K562 (cell line): ENCODE results near the gene LRP1-AS. TPM values are rescaled to one million over a fixed set of nuclear protein-coding genes. Genes with fewer than 3 reads are reported as not detected.

Source experiments
- ATAC-seq: fragments of 200-7000 bp; cut with Tn5 transposase; 3 replicates; pipeline ENCODE4 v1.9.1; 2020; ENCODE audit warnings: moderate library complexity
- BruUV-seq: library from RNA; stranded (reverse); fragments of 400-500 nt; replicated peaks from 2 replicates; lab custom pipeline; 2021; lab: Mats Ljungman, UMichigan
- CTCF ChIA-PET: fragments of 300-600 bp; formaldehyde crosslinking; extraction: SDS; loops from one replicate; lab custom pipeline; 2021; ENCODE audit warnings: low intra/inter-chr PET ratio; lab: Yijun Ruan, JAX
- POLR2A ChIA-PET: fragments of 300-600, 350-650 bp; sonication (Branson Sonifier 250); formaldehyde crosslinking; extraction: SDS; loops from one replicate; lab custom pipeline; 2021; ENCODE audit warnings: antibody characterized with exemption, inconsistent platforms; lab: Yijun Ruan, JAX
- DNase-seq, 4 experiments: peaks; one replicate each; pipeline versions ENCODE4 v3.0.0 to v3.0.0-alpha.2; 2011 to 2018; ENCODE audit warnings: low spot score in 3 of 4, mixed read lengths in 3 of 4; ENCODE audit errors: extremely low read depth in 1 of 4
- FAIRE-seq: peaks from 2 replicates; lab custom pipeline; 2011; peaks lifted over from hg19 to GRCh38; lab: Jason Lieb, UNC
- H2AFZ ChIP-seq: 2 replicates; pipeline ENCODE4 v1.6.0; 2011; ENCODE audit warnings: low read depth, low read length, control low read depth, inconsistent platforms
- H3K27ac ChIP-seq: fragments of 200-600 bp; 3 replicates; pipeline ENCODE4 v1.8.0; 2011; ENCODE audit warnings: low read depth, mild to moderate bottlenecking, control low read depth, inconsistent platforms, low read length, moderate library complexity, mixed read lengths; ENCODE audit errors: extremely low read depth
- H3K27me3 ChIP-seq, 2 experiments: fragments of 300-600 bp in 1 of 2; 2 replicates in 1 of 2; 3 replicates in 1 of 2; pipeline versions ENCODE4 v1.6.0 to v1.8.0; 2011; ENCODE audit warnings: inconsistent platforms in 2 of 2, low read length in 2 of 2, mild to moderate bottlenecking in 1 of 2, mixed read lengths in 1 of 2, moderate library complexity in 1 of 2; ENCODE audit not compliant: control insufficient read depth in 2 of 2, insufficient read depth in 2 of 2
- H3K36me3 ChIP-seq: fragments of 300-600 bp; 3 replicates; pipeline ENCODE4 v1.8.0; 2011; ENCODE audit warnings: mild to moderate bottlenecking, low read length, inconsistent platforms; ENCODE audit not compliant: control insufficient read depth, insufficient read depth
- H3K4me1 ChIP-seq, 2 experiments: fragments of 200-600 bp in 1 of 2; replicated peaks in 1 of 2; 2 replicates in 1 of 2; 3 replicates in 1 of 2; pipeline versions ENCODE4 v1.5.1 to v1.8.0; 2011; ENCODE audit warnings: inconsistent platforms in 2 of 2, low read length in 2 of 2, mild to moderate bottlenecking in 1 of 2, mixed read lengths in 1 of 2, moderate library complexity in 1 of 2; ENCODE audit not compliant: control insufficient read depth in 2 of 2, insufficient read depth in 2 of 2
- H3K4me2 ChIP-seq: 2 replicates; pipeline ENCODE4 v1.6.1; 2011; ENCODE audit warnings: low read length, control low read depth, inconsistent platforms, mixed read lengths; ENCODE audit not compliant: insufficient read depth
- H3K4me3 ChIP-seq: fragments of 200-600 bp; sonication (generic), shearing (Covaris generic); 2 replicates; pipeline ENCODE4 v1.5.1; 2016; ENCODE audit warnings: control low read depth, inconsistent platforms
- H3K79me2 ChIP-seq: fragments of 200-600 bp; 3 replicates; pipeline ENCODE4 v1.8.0; 2011; ENCODE audit warnings: low read length, inconsistent platforms; ENCODE audit not compliant: control insufficient read depth, insufficient read depth
- H3K9ac ChIP-seq, 2 experiments: 2 replicates each; pipeline versions ENCODE4 v1.6.0 to v1.6.1; 2011; ENCODE audit warnings: low read depth in 2 of 2, low read length in 2 of 2, control low read depth in 1 of 2, inconsistent platforms in 1 of 2, mild to moderate bottlenecking in 1 of 2, mixed read lengths in 1 of 2; ENCODE audit not compliant: insufficient read depth in 1 of 2
- H3K9me1 ChIP-seq: one replicate; pipeline ENCODE4 v1.6.0; 2011; ENCODE audit warnings: inconsistent platforms, mild to moderate bottlenecking, low read length, moderate library complexity; ENCODE audit not compliant: control insufficient read depth, insufficient read depth
- H3K9me3 ChIP-seq: replicated peaks from 2 replicates; pipeline ENCODE4 v1.5.1; 2011; ENCODE audit warnings: low read depth, low read length, inconsistent platforms; ENCODE audit not compliant: control insufficient read depth, insufficient read depth
- H4K20me1 ChIP-seq: replicated peaks from 2 replicates; pipeline ENCODE4 v1.6.1; 2011; ENCODE audit warnings: low read length, inconsistent platforms, mixed read lengths; ENCODE audit not compliant: control insufficient read depth, insufficient read depth
- HDAC3 ChIP-seq: fragments of 450-650 bp; IDR thresholded peaks from 2 replicates; pipeline ENCODE4 v1.6.1; 2018; ENCODE audit warnings: borderline replicate concordance, mild to moderate bottlenecking, moderate library complexity; ENCODE audit not compliant: partially characterized antibody
- MCM7 ChIP-seq, 2 experiments: fragments of 450-650 bp; IDR thresholded peaks; 2 replicates each; pipeline ENCODE4 v1.6.1; 2016 to 2018
- NONO ChIP-seq, 2 experiments: fragments of 200-400 bp in 1 of 2; fragments of 450-650 bp in 1 of 2; formaldehyde crosslinking in 1 of 2; IDR thresholded peaks; 2 replicates each; pipeline ENCODE4 v1.6.1; 2017; ENCODE audit warnings: low read depth in 2 of 2, mild to moderate bottlenecking in 2 of 2, moderate library complexity in 2 of 2, low read length in 1 of 2
- RBBP5 ChIP-seq: fragments of 200-600 bp; sonication (generic); IDR thresholded peaks from 2 replicates; pipeline ENCODE4 v1.6.1; 2012; ENCODE audit warnings: borderline replicate concordance, mild to moderate bottlenecking, low read length, control low read depth, inconsistent platforms; ENCODE audit not compliant: insufficient read depth, poor library complexity, severe bottlenecking
- SAP30 ChIP-seq: fragments of 200-600 bp; sonication (generic); IDR thresholded peaks from 2 replicates; pipeline ENCODE4 v1.6.1; 2012; ENCODE audit warnings: borderline replicate concordance, low read depth, mild to moderate bottlenecking, moderate library complexity, low read length, control low read depth, inconsistent platforms; ENCODE audit not compliant: insufficient read depth, poor library complexity, severe bottlenecking
- SMARCE1 ChIP-seq: fragments of 450-650 bp; IDR thresholded peaks from 2 replicates; pipeline ENCODE4 v1.7.1; 2016; ENCODE audit warnings: mild to moderate bottlenecking
- ZBTB8A ChIP-seq: fragments of 450-650 bp; IDR thresholded peaks from 2 replicates; pipeline ENCODE4 v1.6.1; 2018; ENCODE audit warnings: mild to moderate bottlenecking, moderate library complexity; ENCODE audit not compliant: partially characterized antibody
- ZC3H8 ChIP-seq: fragments of 450-650 bp; IDR thresholded peaks from 2 replicates; pipeline ENCODE4 v1.6.1; 2017
- ZEB2 ChIP-seq: fragments of 450-650 bp; IDR thresholded peaks from 2 replicates; pipeline ENCODE4 v1.6.1; 2016
- WGBS: fragments of 100-300 bp; shearing (Covaris generic); methylation state at CpG from one replicate; pipeline ENCODE4 v1.1.6; 2016; ENCODE audit warnings: low coverage, mixed read lengths; ENCODE audit not compliant: insufficient coverage; ENCODE audit errors: missing lambda C conversion rate; 5-methylcytosine and 5-hydroxymethylcytosine counted together
- in situ Hi-C: fragments of 300-500 bp; cut with MboI; formaldehyde crosslinking; loops from 4 replicates; pipeline ENCODE4 v1.15.0; 2018; ENCODE audit warnings: inconsistent platforms, mixed read lengths
- intact Hi-C: fragments of 100-400 bp; cut with micrococcal nuclease; formaldehyde crosslinking; loops from 2 replicates; pipeline ENCODE4 v1.14.2; 2022
- polyA plus RNA-seq, 8 experiments: library from polyadenylated mRNA; depleted of rRNA in 4 of 8; stranded (reverse) in 5 of 8; unstranded in 3 of 8; fragments of >200 nt; fragmentation: Nextera tagmentation in 2 of 8; fragmentation: Illumina TruSeq in 1 of 8; extraction: Ambion mirVana in 2 of 8; extraction: Trizol in 1 of 8; gene quantifications; 2 replicates each; pipeline versions ENCODE4 v1.2.1 to v1.2.3, GENCODE V29; 2011 to 2014; ENCODE audit warnings: inconsistent platforms in 1 of 8, missing spikeins in 1 of 8
- total RNA-seq, 7 experiments: library from RNA; depleted of rRNA in 6 of 7; stranded (reverse); fragments of >200 nt in 6 of 7; fragmentation: Illumina TruSeq in 2 of 7; extraction: Trizol in 2 of 7; gene quantifications; 2 replicates each; pipeline versions ENCODE4 v1.2.1 to v1.2.3, GENCODE V29; 2011 to 2021; ENCODE audit warnings: low replicate concordance in 1 of 7
- TF ChIP-seq, protein P1 (sequence below): IDR thresholded peaks from 3 replicates; pipeline ENCODE4 v1.6.1; 2011; ENCODE audit warnings: borderline replicate concordance, mild to moderate bottlenecking; ENCODE audit not compliant: insufficient read length, insufficient read depth
- TF ChIP-seq, protein P2 (sequence below): sonication (generic); formaldehyde crosslinking; IDR thresholded peaks from 2 replicates; pipeline ENCODE4 v1.8.1; 2023; ENCODE audit warnings: mild to moderate bottlenecking, missing genetic modification reagents

LRP1-AS gene
- total and polyA plus RNA-seq, 9 of the 15 experiments (the other 6 are each of a cell fraction or from before 2014, with no cell fraction given) = not detected

DNA sequence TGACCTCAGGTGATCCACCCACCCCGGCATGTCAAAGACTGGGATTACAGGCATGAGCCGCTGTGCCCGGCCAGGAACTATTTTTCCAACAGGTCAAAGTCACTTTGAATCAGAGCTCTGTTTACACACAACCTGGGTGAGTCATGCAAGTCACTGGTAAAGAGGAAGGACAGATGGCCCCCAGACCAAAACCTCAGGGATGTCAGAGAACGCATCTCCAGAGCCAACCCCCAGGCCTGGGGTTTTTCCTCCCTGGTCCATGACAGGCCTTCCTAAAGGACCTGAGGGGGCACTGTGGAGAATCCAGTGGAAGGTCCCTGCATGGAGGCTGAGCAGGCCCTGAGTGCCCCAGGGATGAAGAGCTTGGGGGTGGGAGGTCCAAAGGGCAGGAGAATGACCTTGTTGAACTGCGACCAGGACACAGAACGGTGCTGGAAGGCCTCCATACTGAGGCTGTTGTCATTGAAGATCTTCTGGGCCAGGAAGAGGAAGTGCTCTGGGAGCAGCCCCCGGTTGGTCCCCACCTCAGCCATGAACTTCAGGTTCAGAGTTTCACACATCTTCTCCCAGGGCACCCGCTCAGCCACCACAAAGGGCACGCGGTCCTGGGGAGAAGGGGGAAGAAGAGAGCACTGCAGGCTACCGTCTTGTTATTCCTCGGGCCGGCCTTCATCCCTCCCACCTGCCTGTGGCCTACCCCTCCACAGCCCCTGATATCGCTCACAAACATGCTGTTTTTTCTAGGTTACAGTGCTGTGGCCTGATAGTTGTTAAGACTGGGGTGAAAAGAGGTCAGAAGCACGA lies 45.3 kb downstream of the LRP1-AS start:
- H3K27ac ChIP-seq = peak overlapping the region; percentile 76
- peak overlapping the region; percentile 37 to 86 for H3K9ac ChIP-seq
- peak overlapping the region; percentile 73 for H3K4me2 ChIP-seq
- ATAC-seq (peak; percentile 83), FAIRE-seq (peak; percentile 96), DNase-seq (peak; percentile 64 to 84 (median 74))
- no peaks in the 10 kb centered on the region for H3K9me1 ChIP-seq
- H3K4me3 ChIP-seq = no peak overlapping the region
- POLR2A ChIA-PET = interaction anchor here (0.6 to 1.9 kb wide), 6 partner anchors 9 to 155 kb away, joined by 3 to 7 read pairs (median 4); partner anchors contain the start of genes NEMP1 and STAT6
- in situ Hi-C loops = no loop called here
- no peaks in the 10 kb centered on the region for H3K27me3 ChIP-seq
- intact Hi-C loops = no loop called here
- CTCF ChIA-PET = no interaction called here
- no TSS peak for BruUV-seq
- WGBS = 20% methylated on average over 15 of the region's 15 CpGs
- peak overlapping the region; percentile 80 for H2AFZ ChIP-seq
- H3K79me2 ChIP-seq = no peaks in the 10 kb centered on the region
- H3K4me1 ChIP-seq = peaks cover 32 to 65% of the 10 kb centered on the region in 2 experiments
- H3K9me3 ChIP-seq = no peaks in the 10 kb centered on the region
- no peaks in the 10 kb centered on the region for H4K20me1 ChIP-seq
- peaks cover 56% of the 10 kb centered on the region for H3K36me3 ChIP-seq
- TF ChIP-seq ZBTB8A (no peak), SMARCE1 (peak; percentile 67; the same call in 1 of the 2 replicates), HDAC3 (no peak), MCM7 (IDR thresholded peaks at IDR 0.05) (no peak), NONO (IDR thresholded peaks at IDR 0.05; ENCODE audit: low read depth in 2 of 2, low read length in 1 of 2) (no peak), RBBP5 (peak; percentile 67), ZC3H8 (no peak), ZEB2 (0 out of 2 replicates have a peak, but pooled peaks have one; percentile 29), SAP30 (no peak)
- TF ChIP-seq, protein P1, sequence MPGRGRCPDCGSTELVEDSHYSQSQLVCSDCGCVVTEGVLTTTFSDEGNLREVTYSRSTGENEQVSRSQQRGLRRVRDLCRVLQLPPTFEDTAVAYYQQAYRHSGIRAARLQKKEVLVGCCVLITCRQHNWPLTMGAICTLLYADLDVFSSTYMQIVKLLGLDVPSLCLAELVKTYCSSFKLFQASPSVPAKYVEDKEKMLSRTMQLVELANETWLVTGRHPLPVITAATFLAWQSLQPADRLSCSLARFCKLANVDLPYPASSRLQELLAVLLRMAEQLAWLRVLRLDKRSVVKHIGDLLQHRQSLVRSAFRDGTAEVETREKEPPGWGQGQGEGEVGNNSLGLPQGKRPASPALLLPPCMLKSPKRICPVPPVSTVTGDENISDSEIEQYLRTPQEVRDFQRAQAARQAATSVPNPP = no peak
- TF ChIP-seq, protein P2, sequence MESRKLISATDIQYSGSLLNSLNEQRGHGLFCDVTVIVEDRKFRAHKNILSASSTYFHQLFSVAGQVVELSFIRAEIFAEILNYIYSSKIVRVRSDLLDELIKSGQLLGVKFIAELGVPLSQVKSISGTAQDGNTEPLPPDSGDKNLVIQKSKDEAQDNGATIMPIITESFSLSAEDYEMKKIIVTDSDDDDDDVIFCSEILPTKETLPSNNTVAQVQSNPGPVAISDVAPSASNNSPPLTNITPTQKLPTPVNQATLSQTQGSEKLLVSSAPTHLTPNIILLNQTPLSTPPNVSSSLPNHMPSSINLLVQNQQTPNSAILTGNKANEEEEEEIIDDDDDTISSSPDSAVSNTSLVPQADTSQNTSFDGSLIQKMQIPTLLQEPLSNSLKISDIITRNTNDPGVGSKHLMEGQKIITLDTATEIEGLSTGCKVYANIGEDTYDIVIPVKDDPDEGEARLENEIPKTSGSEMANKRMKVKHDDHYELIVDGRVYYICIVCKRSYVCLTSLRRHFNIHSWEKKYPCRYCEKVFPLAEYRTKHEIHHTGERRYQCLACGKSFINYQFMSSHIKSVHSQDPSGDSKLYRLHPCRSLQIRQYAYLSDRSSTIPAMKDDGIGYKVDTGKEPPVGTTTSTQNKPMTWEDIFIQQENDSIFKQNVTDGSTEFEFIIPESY (CRISPR knock-in tag) = no peak
